Activated T-cell treated with anti-CD3 and anti-CD28 coated beads for 24 hours (primary cell): ENCODE data around the gene SIL1.
"Not testable (repeated sequence)": the region's sequence is repeated elsewhere in the genome, so short reads cannot be mapped to it uniquely, and the experiment has no call there.

Experiments
- DNase-seq: peaks from one replicate; pipeline ENCODE4 v3.0.0-alpha.2; 2020; ENCODE audit warnings: low read depth

The SIL1 gene

DNA sequence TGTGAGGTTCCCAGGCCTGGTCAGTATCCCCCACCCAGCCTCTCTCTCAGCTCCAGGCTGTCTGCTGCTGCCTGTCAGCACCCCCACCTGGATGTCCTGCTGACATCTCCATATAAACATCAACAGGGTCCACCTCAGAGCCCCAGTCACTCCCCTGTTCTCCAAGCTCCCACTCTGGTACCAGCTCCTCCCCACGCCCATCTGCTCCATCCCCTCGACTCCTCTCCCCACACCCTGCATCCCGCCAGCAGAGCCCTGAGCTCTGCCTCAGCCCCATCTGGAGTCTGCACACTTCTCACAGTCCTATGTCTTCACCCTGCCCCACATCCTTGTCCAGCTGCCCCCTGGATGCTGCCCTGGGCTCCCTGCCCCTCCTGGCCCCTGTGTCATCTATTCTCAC is 255.3 kb downstream of the SIL1 start:
- DNase-seq, result no peak

DNA sequence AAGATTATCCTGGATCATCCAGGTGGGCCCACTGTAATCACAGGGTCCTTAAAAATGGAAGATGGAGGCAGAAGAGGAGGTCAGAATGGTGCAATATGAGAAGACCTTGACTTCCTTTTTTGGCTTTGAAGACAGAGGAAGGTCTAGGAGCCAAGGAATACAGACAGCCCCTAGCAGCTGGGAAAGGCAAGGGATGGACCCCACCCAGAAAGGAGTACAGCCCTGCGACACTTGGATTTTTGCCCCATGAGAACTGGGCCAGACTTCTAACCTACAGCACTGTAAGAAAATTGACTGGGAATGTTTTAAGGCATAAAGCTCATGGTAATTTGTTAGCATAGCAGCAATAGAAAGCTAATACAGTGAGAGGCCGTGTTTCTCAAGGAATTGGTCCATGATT is 256.1 kb downstream of the SIL1 start:
- no peak for DNase-seq

DNA sequence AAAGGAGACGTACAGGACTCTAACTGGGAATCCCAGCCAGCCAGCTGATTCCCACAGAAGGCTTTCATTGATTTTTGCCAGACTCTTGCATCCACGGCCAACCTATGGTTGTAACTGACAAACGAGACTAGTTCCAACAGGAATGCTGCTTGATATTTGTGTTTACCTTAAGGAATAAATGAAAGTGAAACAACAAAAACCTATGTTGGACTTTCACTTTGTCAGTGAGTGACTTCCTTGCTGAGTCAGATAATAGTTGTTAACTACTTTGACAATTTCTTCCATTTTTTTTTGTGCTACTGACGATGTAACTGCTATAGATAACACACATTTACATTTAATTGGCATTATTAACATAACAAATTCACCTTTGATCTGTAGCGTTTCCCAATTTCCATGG is 259.6 kb downstream of the SIL1 start:
- no peak for DNase-seq

DNA sequence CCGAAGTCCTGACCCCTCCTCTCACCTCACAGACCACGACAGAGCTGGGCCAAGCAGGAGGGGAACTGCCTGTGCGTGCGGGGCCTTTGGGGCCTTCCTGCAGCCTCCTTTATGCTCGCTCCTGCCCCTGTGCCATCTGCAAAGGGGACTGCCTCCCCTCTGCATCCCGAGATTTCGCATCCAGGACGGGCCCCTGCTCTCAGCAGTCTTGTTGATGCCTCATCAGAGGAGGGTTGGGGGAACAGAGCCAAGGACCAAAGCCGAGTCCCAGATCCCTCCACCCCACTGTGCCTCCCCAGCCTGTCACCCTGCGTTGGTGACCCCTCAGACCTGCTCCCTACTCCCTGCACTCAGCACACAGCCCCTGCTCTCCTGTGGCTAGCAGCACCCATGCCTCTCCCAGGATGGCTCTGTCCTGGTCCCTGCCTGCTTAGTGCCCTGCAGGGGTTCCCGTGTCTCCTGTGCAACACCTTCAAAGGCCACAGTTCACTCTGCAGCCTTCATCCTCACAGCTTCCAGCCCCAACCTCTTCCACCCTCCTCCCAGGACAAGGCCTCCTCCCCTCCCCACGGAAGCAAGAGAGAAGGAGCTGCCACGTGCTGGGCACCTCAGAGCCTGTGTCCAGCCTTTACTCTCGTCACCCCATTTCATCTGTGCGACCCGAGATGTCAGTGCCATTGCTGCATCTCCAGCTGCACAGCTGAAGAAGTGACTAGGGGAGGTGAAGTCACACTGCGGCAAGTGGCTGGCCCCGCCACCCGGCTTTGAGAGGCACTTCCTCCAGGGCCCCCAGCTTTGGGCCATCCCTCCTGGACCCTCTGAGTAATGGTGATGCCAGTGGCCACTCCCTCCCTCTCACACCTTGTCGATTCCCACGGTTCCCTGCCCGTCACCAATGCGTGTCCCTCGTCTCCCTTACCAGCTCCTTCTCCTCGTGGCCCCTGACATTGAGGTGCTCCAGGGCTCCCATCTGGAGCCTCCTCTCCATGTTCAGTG is 260.5 kb downstream of the SIL1 start:
- DNase-seq, result no peak

DNA sequence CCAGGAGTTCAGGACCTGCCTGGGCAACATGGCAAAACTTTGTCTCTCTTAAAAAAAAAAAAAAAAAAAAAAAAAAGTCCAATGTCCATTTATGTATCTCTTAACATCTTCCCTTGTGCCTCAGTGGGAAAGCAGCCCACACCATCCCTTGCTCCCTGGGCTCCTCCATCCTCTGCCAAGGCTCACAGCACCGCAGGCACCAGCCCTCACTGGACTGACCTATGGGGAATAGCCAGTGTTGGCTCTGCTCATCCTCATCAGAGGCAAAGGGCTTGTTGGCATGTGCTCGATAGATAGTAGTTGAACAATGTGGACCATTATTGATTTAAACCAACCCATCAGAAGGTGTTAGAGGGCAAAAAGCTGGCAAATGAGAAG is 261.2 kb downstream of the SIL1 start:
- DNase-seq, result no peak

DNA sequence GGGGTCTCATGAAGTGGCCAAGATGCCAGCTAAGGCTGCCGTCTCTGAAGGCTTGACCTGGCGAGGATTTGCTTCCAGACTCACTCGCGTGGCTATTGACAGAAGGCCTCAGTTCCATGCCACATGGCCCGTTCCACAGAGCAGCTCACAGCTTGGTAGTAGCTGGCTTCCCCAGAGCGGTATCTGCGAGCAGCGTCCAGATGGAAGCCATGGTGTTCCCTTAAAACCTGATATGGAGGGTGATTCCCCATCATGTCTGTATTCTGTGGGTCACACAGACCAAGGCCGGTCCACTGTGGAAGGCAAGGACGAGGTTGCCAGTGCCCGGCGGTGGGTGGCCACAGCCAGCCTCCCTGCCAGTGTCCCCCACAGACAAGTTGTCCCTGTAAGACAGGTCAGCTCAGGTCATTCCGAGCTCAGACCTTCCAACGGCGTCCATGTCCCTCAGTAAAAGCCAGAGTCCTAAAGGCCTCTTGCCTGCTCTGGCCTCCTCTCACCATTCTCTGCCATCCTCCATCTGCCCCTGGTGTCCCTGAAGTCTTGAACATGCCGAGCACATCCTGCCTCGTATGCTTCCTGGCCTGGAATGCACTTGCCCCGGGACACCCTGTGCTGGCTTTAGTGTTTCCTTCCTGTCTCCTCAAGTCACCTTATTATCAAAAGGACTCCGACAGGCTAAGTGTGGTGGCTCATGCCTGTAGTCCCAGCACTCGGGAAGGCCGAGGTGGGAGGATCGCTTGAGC is 261.8 kb downstream of the SIL1 start:
- DNase-seq, result no peak

DNA sequence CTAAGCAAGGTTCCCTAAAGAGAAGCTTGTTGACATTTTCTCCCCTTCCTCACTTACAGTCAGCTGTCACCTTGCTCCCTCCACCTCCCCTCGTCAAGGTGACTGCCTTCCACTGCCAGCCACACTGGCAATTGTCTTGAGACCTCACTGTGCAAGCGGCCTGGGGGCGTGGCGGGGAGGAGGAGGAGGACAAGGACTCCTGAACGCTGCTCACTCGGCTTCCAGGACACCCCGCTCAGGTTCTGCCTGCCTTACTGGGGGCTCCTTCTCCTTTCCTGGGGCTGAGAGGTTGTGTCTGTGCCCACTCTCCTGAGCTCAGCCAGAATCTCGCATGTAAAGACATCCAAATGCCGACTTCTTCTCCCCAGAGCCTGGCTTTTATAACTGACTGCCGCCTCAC is 262.7 kb downstream of the SIL1 start:
- no peak for DNase-seq

DNA sequence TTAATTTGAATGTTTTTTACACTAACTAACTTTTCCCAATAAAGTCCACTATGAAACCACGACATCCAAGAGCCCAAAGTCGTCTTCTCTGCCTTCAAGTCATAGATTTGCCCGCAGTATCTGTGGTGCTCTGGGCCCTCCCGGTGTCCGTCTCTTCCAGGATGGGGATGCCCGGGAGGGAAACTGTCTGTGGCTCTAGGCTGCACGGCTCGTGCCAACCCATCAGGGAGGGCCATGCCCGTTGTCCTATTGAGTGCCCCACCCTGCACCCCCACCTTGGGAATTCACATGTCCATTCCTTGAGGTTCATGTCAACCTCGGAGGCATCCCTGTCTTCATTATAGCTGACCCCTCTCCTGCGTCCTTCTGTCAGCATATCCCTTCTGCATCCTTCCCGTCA is 263.2 kb downstream of the SIL1 start:
- DNase-seq, result no peak

DNA sequence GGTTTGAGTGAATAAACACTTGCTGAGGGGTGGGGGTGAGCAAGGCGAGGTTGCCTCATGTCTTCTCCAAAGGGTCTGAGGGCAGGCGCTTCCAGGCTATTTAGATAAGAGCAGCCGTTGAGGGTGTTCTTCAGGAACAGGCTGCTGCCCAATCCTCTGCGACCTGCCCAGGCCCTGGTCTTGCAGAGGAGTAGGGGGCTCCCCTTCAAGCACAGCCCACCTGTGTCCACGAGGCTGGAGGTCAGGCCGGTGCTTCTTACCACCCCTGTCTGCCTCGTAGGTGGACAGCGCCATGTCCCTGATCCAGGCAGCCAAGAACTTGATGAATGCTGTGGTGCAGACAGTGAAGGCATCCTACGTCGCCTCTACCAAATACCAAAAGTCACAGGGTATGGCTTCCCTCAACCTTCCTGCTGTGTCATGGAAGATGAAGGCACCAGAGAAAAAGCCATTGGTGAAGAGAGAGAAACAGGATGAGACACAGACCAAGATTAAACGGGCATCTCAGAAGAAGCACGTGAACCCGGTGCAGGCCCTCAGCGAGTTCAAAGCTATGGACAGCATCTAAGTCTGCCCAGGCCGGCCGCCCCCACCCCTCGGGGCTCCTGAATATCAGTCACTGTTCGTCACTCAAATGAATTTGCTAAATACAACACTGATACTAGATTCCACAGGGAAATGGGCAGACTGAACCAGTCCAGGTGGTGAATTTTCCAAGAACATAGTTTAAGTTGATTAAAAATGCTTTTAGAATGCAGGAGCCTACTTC is 264.5 kb downstream of the SIL1 start:
- DNase-seq, result no peak

DNA sequence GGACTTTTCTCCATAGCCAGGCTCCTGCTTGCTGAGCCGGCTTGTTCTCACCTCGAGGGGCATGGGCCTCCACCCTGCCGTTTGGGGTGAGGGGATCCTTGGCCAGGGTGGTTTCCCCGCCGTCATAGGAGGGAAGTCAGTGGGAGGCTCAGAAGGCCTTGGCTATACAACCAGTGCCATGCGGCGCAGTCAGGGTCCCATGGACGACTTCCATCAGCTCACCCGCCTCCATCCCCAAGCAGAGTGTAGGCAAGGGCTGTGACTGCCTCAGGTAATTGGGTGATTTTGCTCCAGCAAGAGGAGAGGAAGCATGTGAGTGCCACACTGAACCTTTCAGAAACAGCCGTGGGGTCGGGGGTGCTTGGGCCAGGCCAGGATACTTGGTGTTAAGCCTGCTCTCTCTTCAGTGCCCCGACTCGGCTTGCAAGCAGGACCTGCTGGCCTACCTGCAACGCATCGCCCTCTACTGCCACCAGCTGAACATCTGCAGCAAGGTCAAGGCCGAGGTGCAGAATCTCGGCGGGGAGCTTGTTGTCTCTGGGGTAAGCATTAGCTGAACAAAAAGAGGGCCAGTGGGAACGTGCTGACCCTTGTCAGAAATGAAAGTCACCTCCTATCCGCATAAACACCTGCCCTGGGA is 265.9 kb downstream of the SIL1 start:
- DNase-seq, result no peak

DNA sequence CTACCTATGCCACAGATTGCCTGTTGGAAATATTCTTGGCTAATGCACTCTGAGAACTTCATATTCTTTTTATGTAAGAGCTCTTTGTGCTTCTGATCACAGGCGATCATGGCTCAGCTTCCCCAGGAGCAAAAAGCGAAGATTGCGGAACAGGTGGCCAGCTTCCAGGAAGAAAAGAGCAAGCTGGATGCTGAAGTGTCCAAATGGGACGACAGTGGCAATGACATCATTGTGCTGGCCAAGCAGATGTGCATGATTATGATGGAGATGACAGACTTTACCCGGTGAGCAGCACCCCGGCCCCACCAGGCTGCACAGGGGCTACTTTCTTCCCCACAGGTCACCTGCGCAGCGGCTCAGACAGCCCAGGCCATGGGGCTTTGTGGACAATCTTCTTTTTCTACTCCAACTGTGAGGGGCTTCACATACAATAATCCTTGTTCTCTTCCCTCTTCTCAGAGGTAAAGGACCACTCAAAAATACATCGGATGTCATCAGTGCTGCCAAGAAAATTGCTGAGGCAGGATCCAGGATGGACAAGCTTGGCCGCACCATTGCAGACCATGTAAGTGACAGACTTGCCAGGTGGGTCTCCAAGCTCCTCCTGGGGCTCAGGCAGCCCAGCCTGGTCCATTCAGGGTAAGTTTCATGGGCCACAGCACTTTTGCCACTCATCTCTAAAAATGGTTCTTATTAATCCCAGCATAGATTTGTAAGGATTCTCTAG is 267.6 kb downstream of the SIL1 start:
- no peak for DNase-seq

DNA sequence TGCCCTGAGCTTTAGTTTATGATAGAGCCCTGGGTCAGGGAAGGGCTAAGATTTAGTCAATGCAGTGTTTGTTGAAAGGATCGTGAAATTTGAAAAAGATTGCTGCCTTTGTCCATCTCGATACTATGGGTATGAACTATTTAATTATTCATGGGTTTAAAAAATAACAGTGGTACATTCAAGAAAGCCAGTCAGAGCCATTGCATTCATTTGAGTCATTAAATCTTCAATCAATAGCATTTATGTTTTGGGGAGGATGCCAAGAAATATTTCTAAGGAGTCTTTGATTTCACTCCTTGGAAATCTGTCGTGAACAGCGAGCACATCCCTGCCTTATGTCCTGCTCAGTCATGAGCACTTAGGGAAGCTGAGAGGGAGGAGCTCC is 268.6 kb downstream of the SIL1 start:
- no peak for DNase-seq

DNA sequence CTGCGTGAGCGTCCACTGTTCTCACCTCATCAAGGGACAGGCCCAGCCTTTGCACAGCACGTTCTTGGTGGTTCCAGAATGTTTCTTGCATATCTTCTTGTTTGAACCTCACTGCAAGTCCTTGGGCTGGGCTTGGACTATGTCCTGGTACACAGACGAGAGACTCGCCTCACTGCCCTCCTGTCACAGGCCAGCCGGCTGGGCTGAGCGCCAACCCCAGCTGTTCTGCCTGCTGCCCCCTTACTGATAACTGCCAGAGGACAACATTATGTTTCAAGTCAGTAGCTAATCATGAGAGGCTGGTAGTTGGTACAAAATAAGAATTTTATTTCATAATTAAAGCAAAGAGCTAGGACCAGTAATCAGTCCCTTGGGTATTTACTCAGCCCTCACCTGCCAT is 270.2 kb downstream of the SIL1 start:
- no peak for DNase-seq

DNA sequence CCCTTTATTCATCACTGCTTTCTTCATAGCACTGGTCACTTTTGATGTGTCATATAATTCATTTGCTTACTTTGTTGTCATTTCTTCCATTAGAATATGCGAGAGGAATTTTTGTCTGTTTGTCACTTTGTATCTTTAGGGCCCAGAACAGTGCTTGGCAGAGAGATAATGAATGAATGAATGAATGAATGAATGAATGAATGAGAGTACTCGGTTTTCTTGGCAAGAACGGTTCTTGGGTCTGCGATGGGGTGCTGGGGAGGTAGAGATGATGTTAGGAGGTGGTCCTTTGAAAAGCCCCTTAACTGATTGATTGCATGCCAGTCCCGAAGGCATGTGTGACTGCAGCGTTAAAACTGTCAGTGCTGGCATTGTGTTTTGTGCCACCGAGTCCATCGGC is 270.6 kb downstream of the SIL1 start:
- DNase-seq, result no peak

DNA sequence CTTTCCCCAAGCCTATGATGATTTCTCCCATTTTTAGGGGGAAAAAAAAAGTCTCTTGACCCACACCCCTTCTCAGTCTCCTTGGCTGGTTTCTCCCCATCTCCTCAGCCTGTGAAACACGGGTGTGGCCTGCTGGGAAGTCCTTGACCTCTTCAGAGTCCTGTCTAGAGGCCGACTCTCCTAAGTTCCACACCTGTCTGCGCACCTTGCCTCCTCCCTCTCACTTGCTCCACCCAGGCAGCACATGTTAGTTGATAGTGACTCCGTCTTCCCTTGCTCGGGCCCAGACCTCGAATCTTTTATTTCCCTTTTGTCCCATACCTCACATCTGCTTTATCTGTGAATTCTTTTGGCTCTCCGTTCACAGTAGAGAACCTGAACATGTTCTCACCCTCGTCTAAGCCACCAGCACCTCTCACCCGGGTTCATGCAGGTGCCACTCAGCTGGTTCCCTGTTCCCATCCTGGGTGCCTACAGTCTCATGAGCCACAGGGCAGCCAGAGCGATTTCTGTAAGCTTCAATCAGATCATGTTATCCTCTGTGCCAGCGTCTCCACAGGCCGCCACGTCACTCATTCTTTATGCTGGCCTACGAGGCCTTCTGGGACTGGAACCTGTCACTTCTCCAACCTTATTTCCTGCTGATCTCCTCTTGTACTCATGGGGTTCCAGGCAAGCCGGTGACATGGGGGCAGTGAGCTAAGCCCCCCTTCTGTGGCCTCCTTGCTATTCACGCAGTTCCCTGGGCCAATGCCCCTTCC is 271.3 kb downstream of the SIL1 start:
- DNase-seq, result no peak

DNA sequence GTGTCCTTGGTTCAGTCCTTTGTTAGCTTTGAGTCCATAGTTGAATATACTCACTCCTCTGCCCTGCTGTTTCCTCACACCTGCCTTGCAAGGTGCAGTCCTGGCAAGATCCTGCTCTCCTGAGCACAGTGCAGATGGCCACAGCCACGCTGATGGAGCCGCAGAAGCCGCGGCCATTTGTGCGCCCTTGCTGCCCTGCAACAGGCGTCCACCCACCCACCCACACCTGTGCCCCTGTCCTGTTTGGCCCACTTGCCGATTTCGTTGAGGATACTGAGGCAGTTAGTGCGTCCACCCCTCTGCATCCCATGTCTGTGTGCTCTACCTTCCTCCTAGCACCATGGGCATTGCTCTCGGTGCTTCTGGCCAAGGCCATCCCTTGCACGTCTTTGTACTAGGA is 271.9 kb downstream of the SIL1 start:
- DNase-seq, result no peak

DNA sequence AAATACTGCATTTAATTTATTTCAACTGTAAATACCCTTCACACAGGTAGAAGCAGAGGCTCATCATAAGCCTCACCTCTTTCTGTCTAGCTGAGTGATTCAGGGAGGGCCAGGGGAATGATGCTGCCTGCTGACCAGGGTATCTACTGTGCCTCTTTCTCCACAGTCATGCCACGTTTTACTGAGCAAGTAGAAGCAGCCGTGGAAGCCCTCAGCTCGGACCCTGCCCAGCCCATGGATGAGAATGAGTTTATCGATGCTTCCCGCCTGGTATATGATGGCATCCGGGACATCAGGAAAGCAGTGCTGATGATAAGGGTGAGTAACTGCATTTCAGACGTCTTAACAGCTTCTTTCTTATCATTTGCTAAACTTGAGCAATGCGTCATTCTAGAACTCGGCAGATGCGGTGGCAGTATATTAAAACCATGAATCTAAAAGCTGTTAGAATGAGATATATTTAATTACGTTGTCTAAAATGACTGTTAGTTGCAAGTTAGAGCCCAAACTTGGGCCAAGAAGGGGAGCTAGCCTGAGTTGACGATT is 273.0 kb downstream of the SIL1 start:
- no peak for DNase-seq

DNA sequence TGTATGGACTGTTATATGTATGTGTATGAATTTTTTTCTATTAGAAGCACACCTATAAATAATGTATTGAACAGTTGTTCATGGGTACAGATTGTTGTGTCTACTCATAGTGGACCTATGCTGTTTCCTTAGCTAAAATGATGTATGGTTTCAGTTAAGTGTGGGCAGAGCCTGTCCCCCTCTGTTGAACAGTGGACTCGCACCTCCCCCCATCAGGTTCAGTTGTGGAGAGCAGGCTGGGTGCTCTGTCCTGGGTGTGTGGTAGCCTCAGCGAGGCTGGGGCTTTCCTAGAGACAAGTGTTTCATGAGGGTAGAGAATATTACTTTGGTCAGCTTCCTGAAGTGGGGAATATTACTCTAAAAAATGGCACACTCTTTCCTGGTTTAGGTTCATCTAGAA is 275.7 kb downstream of the SIL1 start:
- DNase-seq, result no peak

DNA sequence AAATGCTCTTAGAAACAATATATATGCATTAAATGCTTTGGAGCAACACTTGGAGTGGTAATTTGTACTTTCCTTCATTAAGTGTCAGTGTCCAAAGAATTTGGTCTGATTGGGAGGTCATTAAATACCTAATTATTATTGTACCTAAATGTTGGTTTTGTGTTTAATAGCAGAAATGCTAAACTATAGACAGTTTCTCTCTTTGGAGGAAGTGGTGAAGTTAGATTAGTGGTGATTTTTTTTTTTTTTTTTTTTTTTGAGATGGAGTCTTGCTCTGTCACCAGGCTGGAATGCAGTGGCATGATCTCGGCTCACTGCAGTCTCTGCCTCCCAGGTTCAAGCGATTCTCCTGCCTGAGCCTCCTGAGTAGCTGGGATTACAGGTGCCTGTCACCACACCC is 276.8 kb downstream of the SIL1 start:
- not testable (repeated sequence) for DNase-seq

DNA sequence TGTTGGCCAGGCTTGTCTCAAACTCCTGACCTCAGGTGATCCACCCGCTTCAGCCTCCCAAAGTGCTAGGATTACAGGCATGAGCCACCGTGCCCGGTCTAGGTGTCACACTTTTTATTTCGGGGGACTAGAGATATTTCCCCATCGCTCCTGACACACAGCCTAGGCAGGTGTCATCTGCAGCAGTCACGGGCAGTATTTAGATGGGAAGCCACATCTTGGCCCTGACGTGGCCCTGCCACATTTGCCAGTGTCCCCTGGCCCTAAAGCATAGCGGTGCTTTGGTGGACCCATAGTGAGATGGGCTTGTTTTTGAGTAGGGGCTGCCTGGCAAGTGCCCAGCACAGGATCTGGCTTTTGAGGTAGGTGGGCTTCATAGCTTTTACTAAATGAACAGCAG is 278.0 kb downstream of the SIL1 start:
- no peak for DNase-seq
